Measurements from ENCODE around the gene SLC30A9.

- TF ChIP-seq CTCF (IDR thresholded peaks at IDR 0.05; ENCODE audit: extremely low read depth in 1 of 2, insufficient read depth in 1 of 2, low read depth in 1 of 2, low read length in 2 of 2), result no peak
- no peak for TF ChIP-seq POLR2AphosphoS5 (IDR thresholded peaks at IDR 0.05; ENCODE audit: insufficient read depth, low read depth, low read length)
- no peak for TF ChIP-seq POLR2A (IDR thresholded peaks at IDR 0.05; ENCODE audit: low read depth, low read length)
- no peak for TF ChIP-seq MYC (IDR thresholded peaks at IDR 0.05; ENCODE audit: low read depth, low read length)
- TF ChIP-seq EZH2 (IDR thresholded peaks at IDR 0.05; ENCODE audit: borderline replicate concordance, low read depth, low read length, severe bottlenecking), result no peak
- TF ChIP-seq JUN (IDR thresholded peaks at IDR 0.05; ENCODE audit: borderline replicate concordance, insufficient read depth, insufficient read length, low read depth), result no peak
- no peak for TF ChIP-seq MAX (IDR thresholded peaks at IDR 0.05; ENCODE audit: insufficient read depth, insufficient read length)
- TF ChIP-seq GATA2 (IDR thresholded peaks at IDR 0.05; ENCODE audit: insufficient read depth, insufficient read length, low read depth, low read length), result no peak
Measured at GRCh38 chr4:42074294-42074693, 84.0 kb downstream of the SLC30A9 start.

Measured in endothelial cell of umbilical vein (primary cell).